Measurements from ENCODE around the gene ECSIT. TPM values are rescaled to one million over a fixed set of nuclear protein-coding genes. Genes with fewer than 3 reads are reported as not detected.
"Not testable (repeated sequence)": the region's sequence is repeated elsewhere in the genome, so short reads cannot be mapped to it uniquely, and the experiment has no call there.

ECSIT gene
- total RNA-seq (2014; rRNA removed; shearing (Covaris generic)), result 29.5 and 43.3 TPM in 2 replicates

- DNase-seq (ENCODE audit: low read depth), result peak; percentile 99
These were observed at the start of gene ECSIT for GRCh38 chr19:11528551-11529341. TSS of gene ECSIT (minus strand) at chr19:11529134. CDS start at chr19:11519170, 9,964 bp downstream.

- DNase-seq (ENCODE audit: low read depth), result no peak
These were observed 48.7 kb upstream of the ECSIT start, which contains the start of gene ACP5 for GRCh38 chr19:11577451-11578257. TSS of gene ACP5 (minus strand) at chr19:11577645. CDS start at chr19:11577317, 328 bp downstream.

GRCh38 chr19:11576227-11576626 is 47.3 kb upstream of the ECSIT start:
- DNase-seq (ENCODE audit: low read depth), result no peak

GRCh38 chr19:11574689-11575088 is 45.8 kb upstream of the ECSIT start:
- no peak for DNase-seq (ENCODE audit: low read depth)

- not testable (repeated sequence) for DNase-seq (ENCODE audit: low read depth)
These were observed 44.8 kb upstream of the ECSIT start for GRCh38 chr19:11573763-11574162.

GRCh38 chr19:11573354-11573753 is 44.4 kb upstream of the ECSIT start:
- not testable (repeated sequence) for DNase-seq (ENCODE audit: low read depth)

- peak; percentile 65 for DNase-seq (ENCODE audit: low read depth)
These were observed 41.1 kb upstream of the ECSIT start for GRCh38 chr19:11570039-11570462.

GRCh38 chr19:11566164-11566563 is 37.2 kb upstream of the ECSIT start:
- no peak for DNase-seq (ENCODE audit: low read depth)

GRCh38 chr19:11565649-11565980 is 36.7 kb upstream of the ECSIT start:
- DNase-seq (ENCODE audit: low read depth), result not testable (repeated sequence)

- not testable (repeated sequence) for DNase-seq (ENCODE audit: low read depth)
These were observed 35.3 kb upstream of the ECSIT start for GRCh38 chr19:11564082-11564807.

GRCh38 chr19:11563532-11563931 is 34.6 kb upstream of the ECSIT start:
- DNase-seq (ENCODE audit: low read depth), result no peak

- peak; percentile 76 for DNase-seq (ENCODE audit: low read depth)
These were observed 31.6 kb upstream of the ECSIT start for GRCh38 chr19:11560404-11561051.

- peak; percentile 97 for DNase-seq (ENCODE audit: low read depth)
These were observed 30.2 kb upstream of the ECSIT start, which contains the start of gene ELOF1 for GRCh38 chr19:11558881-11559828. TSS of gene ELOF1 (minus strand) at chr19:11559230. CDS start at chr19:11554347, 4,883 bp downstream.

- no peak for DNase-seq (ENCODE audit: low read depth)
These were observed 27.9 kb upstream of the ECSIT start for GRCh38 chr19:11556634-11557420.

- no peak for DNase-seq (ENCODE audit: low read depth)
These were observed 26.3 kb upstream of the ECSIT start for GRCh38 chr19:11555246-11555645.

GRCh38 chr19:11554160-11554559 is 25.2 kb upstream of the ECSIT start:
- DNase-seq (ENCODE audit: low read depth), result no peak

GRCh38 chr19:11552666-11553372 is 23.9 kb upstream of the ECSIT start:
- DNase-seq (ENCODE audit: low read depth), result no peak

GRCh38 chr19:11551603-11552235 is 22.8 kb upstream of the ECSIT start:
- no peak for DNase-seq (ENCODE audit: low read depth)
